Daoy (cell line): ENCODE measurements around the gene PEAK3. TPM values are rescaled to one million over a fixed set of nuclear protein-coding genes. Genes with fewer than 3 reads are reported as not detected.

Source experiments
- DNase-seq: peaks from one replicate; pipeline ENCODE4 v3.0.0-alpha.2; 2015; ENCODE audit warnings: low read depth
- total RNA-seq: library from RNA; depleted of rRNA; stranded (reverse); fragments of >200 nt; shearing (Covaris generic); gene quantifications from 2 replicates; pipeline ENCODE4 v1.2.3, GENCODE V29; 2014

Gene PEAK3
- total RNA-seq, 1 experiment from 2014 or later: not detected

DNA sequence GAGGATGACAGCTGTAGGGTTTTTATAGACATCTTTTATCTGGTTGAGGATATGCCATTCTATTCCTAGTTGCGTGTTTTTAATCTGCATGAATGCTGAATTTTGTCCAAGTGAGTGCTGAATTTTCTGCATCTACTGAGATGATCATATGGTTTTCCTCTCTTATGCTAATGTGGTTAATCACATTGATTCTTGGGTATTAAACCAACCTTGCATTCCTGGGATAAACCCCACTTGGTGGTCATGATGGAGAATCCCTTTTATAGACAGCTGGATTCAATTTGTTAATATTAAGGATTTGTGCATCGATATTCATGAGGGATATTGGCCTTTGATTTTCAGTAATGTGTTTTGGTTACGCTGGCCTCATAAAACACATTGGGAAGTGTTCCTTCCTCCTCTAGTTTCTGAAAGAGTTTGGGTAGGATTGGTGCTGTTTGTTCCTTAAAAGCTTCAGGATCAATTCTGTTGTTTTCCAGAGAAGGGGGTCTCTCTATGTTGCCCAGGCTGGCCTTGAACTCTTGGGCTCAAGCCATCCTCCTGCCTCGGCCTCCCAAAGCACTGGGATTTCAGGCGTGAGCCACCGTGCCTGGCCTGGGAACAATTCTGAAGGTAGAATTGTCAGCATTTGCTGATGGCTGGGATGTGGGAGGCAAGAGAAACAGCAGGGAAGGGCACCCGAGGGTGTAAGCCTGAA, 33.3 kb upstream of the PEAK3 start:
- no peak for DNase-seq

DNA sequence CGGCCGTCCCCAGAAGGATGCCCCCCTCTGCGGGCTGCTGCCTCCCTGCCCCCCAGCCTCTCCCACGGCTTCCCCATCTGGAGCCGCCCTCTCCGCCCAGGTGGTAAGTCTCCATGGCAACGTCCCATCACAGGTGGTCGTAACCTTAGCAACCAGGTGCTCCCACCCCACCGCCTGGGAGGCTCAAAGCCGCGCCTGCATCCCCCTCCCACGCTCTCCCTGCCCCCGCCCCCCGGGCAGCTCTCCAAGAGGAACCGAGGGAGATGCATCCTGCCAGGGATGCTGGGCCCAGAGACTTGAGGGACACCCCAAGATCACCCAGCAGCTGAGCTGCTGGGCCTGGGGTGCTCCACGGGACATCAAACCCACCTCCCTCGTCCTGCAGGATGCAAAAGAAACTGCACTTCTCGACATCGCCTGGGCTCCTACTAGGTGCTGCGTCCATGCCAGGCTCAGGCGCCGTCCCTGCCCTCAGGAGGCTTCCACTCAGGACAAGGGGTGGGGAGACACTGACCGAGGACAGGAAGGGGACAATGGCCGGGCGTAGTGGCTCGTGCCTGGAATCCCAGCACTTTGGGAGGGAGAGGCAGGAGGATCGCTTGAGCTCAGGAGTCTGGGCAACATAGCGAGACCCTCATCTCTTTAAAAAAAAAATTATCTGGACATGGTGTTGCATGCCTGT, 31.0 kb upstream of the PEAK3 start:
- DNase-seq: no peak

DNA sequence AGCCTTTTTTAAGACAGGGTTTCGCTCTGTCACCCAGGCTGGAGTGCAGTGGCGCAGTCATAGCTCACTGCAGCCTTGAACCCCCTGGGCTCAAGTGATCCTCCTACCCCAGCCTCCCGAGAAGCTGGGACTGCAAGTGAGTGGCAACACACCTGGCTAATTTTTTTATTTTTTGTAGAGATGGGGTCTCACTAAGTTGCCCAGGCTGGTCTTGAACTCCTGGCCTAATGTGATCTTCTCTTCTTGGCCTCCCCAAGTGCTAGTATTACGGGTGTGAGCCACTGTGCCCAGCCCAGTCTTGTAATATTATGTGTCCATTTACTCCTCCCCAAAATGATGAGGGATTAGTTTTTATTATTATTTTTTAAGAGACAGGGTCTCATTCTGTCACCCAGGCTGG, 29.1 kb upstream of the PEAK3 start:
- no peak for DNase-seq

DNA sequence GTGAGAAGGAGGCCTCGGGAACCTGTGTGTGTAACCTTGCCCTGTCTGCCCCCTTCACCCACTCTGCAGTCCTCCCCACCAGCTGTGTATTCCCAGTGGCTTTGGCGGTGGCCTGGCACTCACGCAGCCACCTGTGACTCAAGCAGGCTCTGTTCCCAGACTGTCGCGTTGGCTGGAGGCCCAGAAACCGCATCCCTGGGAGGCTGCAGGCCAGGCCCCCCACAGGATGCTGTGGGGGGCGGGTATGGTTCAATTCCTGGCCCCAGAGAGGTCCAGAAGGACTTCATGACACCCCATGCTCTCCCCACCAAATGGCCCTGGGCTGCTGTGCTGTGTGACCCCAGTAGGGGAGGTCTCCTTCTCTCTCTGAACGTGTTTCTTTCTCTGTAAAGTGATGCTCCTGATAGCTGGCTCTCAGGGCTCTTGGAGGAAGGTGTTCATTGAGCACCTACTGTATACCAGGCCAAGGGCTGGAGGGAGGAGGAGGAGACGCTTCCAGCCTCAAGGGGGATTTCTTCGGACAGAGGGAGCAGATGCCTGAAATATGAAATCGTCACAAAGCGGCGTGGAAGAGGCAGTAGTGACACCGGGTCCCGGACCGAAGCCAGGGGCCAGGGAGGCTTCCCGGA, 27.9 kb upstream of the PEAK3 start:
- peak; percentile 85 for DNase-seq

DNA sequence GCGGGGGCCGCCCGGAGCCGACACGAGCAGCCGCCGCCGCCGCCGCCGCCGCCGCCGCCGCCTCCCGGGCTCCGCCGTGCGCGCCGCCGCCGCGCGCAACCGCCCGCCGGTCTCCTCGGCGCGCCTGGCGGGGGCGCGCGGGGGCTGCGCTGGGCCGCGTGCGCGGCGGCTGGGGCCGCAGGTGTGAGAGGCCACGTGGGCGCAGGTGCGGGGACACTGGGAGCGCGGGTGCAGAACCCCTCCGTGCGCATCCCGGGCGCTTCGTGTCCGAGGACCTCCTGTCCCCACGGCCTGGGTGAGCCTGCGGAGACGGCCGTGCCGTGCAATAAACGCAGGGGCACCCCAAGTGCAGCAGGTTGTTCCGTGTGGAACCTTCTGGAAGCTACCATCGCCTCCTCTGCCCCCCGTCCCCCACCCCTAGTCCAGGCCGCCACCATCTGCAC, 26.2 kb upstream of the PEAK3 start, which contains the start of gene LINGO3:
TSS of gene LINGO3 (minus strand) at position 41 of the 443 bp plus-strand sequence. CDS start 16,378 bp downstream, outside the sequence.
- DNase-seq: no peak

DNA sequence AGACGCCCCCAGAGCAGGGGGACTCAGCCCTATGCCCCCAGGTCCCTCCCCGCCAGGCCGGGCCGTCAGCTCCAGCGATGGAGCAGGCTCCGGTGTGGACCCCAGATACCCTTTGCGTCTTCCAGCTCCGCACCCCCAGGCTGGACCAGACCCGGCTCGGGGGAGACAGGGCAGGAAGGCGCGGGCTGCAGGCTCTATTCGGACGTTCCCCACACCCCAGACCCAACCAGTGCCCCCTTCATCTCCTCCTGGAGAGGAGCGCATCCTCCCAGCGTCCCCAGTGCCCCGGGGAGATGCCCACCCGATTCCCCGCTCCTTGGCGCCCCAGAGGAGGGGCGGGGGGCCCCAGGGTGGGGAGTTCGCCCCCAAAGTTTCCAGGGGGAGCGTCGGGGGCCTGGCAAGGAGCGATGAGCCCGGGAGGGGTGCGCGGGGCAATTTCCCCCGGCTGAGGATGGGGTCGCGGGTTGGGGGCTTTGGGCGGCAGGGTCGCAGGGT, 25.6 kb upstream of the PEAK3 start:
- DNase-seq: no peak

DNA sequence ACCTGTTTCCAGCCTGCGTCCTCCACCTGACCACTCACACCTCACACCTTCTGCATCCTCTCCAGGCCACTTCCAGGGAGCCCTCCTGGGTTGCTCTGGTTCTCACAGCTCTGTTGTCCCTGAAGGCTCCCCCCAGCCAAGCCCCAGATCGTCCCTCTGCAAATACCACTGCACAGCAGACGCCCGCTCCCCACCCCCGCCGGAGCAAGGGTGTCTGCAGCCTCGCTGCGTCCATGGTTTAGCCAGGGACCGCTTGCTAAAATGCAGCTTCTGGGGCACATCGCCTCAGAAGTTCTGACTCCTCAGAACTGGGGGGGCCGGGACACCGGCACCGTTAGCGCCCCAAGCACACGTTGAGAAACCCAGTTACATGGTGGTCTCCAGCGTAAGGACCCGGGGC, 25.0 kb upstream of the PEAK3 start:
- DNase-seq: no peak

DNA sequence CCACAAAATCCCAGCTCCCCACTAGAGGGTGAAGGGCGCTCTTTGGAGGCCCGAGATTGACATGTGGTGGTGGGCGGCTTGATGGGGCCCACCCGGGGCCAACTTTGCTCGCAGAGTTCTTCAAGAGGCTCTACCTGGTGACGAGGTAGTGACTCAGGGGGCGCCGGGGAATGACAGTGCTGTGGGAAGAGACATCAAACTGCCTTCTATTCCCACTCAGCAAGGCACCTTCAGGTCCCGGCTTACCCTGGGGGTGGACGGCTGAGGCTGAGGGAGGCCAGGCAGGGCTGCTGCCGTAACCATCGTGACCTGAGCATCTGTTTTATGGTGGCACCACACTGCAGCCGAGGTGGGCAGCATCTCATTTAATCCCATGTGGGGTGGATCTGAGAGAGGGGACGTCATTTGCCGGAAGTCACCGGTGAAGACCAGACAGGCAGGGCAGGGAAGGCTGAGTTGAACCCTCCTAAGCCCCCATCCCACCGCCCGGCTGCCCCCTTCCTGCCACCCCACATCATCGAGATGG, 24.4 kb upstream of the PEAK3 start:
- DNase-seq: no peak

DNA sequence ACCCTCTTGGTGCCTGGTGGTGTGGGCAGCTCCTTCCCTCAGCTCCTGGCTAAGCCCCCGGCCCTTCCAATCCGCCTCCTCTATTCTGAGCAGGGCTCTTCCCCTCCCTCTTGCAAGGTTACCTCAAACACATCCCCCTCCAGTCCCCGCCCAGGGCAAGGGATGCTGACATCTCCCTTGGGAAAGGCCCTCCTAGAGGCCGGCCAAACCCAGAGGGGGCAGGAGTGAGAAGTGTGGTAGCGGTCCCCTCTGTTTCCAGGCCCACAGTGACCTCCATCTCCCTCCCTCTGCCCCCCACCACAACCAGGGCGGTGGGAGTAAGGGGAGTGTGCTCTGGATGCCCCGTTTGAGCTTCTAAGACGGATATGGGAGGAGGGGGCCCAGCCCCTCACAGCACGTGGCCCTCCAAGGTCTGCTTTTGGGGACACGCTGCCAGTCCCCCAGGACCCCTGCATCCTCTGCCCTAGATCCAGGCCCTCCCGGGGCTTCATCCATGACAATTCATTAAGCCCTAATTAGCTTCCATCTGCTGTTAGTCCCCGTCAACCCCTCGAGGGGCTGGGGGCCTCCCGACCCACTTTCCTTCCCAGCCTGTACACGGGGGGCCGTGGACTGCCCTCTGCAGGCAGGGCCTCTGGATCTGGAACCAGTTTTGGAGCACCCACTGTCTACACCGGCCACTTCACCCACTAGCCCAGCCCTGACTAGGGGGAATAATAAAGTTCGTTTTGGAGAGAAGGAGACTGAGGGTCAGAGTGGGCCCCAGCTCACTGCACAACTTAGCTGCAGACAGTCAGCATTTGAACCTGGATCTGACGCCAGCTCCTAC, 23.7 kb upstream of the PEAK3 start:
- DNase-seq: no peak

DNA sequence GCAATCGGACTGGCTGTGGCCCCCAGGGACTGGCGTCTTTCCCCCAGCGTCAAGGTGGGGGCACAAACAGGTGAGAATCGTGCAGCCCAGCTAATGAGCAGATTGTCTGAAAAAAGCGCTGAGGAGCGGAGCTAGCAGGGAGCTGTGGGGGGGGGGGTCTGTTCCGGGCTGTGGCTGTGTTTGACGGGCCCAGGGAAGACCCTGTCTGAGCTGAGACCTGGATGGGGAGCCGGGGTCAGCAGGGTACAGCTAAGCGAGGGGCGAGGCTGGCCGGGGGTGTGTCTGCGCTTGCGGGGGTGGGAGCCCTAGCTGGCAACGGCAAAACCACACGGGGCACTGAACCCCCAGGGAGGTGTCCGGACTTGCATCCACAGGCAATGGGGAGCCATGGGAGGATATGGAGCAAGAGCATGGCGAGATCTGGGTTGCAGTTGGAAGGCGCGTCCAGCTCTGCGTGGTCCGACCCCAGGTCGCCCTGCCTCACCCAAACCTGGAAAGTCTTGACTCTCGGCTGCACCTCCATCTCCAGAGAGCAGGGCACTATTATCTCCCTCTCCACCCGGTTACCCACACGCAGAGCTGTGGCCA, 21.3 kb upstream of the PEAK3 start:
- DNase-seq: no peak

DNA sequence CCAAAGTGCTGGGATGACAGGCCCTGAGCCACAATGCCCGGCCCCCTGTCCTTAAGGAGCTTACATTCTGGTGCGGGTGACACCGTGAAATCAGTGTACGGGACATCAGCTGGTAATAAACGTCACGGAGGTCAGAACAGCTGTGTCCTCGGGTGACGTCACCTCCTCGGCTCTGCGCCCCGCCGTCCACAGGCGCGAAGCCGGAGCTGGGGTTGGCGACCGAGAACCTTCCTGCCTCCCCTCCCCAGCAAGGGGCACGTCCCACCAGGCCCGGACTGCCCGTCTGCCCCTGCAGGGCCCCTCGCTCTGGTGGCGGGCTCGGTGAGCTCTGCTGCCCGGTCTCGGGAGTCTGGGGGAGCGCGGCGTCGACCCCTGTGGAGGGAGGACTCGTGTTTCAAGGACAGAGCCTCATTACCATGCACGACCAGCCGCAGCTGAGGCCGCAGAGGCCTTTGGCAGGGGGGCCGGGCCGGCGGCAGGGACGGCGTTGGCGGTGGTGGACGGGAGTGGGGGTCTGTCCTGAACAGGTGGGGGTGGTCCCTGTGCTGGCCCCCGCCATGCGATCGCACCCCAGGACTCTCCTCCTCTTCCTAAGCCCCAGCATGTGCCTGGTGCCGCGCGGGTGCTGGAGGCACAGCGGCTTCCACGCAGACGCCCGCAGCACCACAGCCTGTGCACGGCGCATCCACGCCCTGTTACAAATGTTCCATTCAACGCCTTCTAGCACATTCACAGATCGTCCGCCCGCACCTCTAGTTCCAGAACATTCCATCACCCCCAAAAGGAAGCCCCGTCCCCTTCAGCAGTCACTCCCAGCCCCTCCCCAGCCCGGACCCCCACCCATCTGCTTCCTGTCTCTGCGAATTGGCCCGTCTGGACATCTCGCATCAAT, 20.6 kb upstream of the PEAK3 start:
- DNase-seq: no peak

DNA sequence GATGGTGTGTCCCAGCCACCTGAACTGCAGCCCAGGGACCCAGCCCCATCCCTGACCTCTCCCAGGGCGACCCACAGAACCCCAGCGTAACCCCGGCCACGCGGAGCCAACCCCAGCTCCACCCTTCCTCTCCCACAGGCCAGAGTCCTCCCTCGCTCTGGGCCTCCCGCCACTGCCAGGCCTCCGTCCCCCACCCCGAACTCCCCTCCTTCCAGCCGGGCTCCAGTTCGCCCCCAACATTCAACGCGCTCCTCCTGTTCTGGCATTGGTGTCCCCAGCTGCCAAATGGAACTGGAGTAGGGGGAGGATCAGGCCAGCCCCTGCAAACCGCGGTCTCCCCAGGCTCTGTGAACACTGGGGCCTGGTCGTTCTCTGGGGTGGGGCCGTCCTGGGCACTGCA, 18.6 kb upstream of the PEAK3 start:
- no peak for DNase-seq

DNA sequence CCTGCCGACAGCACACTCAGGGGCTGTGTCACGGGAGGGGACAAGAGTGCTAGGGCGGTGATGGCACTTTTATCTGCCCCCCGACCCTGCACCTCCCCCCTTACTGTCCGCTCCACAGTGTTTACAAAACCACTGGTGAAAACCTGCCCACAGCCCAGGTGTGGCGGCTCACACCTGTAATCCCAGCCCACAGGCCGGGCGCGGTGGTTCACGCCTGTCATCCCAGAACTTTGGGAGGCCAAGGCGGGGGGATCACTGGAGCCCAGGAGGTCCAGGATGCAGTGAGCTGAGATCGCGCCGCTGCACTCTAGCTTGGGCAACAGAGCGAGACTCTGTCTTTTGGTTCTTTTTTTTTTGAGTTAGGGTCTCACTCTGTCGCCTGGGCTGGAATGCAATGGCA, 14.2 kb upstream of the PEAK3 start:
- no peak for DNase-seq

DNA sequence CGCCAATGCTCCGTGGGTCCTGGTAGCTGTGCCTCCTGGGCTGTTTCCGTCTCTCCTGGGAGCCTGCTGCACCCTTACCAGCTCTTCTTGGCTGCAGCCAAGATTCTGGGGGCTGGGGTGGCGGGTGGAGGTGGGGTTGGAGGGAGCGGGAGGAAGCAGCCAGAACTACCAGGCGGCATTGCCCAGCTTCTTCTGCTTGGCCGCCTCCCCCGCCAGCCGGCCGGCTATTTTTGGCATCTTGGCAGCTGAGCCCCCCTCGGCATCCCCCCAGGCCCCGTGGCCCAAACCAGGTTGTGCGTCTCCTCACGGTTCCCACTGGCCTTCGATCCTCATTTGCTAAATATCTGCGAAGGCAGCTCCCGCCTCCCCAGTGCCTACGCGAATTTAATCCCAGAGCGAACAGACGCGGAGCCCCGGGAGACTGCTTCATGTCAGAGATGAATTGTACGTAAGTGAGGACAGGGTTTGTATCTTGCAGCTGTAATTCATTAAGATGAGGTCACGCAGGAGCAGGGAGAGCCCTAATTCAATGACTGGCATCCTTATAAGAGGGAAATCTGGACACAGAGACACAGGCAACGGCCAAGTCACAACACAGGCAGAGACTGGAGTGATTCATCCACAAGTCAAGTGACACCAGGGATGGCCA, 12.8 kb upstream of the PEAK3 start:
- DNase-seq: no peak

DNA sequence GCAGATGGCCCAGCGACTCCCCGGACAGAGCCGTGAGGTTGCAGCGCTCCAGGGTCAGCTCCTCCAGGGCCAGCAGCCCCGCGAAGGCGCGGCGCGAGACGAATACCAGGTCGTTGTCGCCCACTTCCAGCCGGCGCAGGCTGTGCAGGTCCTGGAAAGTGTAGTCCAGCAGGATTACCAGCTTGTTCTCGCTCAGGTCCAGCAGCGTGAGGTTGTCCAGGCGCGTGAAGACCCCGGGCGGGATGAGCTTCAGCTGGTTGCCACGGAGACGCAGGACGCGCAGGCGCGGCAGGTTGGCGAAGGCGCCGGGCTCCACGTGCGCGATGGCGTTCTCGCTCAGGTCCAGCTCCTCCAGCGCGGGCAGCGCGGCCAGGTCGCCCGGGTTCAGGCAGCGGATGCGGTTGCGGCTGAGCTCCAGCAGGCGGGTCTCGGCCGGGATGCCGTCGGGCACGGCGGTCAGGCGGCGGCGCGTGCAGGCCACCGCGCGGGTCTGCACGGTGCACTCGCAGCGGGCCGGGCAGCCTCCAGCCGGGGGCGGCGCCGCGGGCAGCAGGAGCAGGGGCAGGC, 9.3 kb upstream of the PEAK3 start:
- no peak for DNase-seq

DNA sequence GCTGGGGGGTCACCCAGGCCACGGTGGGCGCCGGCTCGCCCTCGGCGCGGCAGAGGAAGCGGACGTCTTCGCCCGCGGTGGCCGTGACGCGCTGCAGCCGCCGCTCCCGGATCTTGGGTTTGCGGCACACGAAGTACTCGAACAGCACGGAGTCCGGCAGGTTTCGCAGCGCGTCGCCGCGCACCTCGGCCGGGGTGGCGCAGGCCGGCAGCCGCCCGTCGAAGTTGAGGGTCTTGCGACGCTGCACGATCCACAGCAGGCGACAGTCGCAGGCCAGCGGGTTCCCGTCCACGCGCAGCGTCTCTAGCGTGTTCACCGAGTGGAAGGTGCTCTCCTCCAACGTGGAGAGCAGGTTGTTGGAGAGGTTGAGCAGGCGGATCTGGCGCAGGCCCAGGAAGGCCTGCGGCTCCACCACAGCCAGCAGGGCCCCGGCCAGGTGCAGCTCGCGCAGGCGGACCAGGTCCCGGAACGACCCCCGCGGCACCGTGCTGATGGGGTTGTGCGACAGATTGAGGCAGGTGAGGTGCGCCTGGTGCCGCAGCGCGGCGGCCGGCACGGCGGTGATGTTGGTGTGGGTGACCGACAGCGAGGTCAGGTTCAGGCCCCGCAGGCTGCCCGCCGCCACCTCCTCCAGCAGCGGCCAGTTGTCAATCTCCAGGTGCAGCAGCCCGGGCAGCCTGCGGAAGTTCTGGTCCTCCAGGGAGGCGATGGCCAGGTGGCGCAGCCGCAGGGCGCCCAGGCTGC, 8.6 kb upstream of the PEAK3 start:
- no peak for DNase-seq

DNA sequence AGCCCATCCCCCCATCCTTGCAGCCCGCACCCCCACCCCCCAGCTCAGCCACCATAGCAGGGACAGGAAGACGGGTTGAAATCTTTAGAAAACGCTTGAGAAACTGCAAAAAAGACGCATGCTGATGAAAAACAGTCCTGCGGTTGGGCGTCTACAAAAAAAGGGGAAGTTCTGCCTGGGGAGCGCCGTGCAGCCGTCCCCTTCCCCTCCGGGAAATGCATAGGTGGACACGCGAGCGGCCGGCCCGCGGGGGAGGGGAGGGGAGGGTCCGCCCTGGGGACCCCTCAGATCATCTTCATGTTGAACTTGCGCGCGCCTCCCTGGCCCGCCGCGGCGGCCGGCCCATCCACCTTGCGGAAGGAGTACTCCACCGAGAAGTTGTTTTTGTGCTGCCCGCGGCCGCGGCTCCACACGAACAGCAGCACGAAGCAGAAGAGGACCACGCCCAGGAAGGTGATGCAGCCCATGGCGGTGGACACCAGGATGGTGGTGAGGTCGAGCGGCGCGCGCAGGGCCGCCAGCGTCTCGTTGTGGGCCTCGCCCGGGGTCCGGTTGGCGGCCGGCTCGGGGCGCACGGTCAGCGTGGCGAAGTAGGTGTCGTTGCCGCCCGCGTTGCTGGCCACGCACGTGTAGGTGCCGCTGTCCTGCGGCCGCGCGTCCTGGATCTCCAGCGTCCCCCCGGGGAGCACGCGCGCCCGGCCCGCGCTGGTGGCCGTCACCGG, 7.9 kb upstream of the PEAK3 start:
- DNase-seq: no peak
